OCI-LY3 (cell line): ENCODE measurements around the gene RASGRF2.

ENCODE experiments used
- CTCF ChIP-seq: fragments of 200-600, 300-600 bp; sonication (generic); IDR thresholded peaks from 2 replicates; pipeline ENCODE4 v1.5.1; 2014; ENCODE audit warnings: antibody characterized with exemption, low read length, low read depth
- EZH2phosphoT487 ChIP-seq: fragments of 200-600 bp; shearing (Covaris generic); IDR thresholded peaks from 2 replicates; pipeline ENCODE4 v1.6.1; 2018; ENCODE audit warnings: antibody characterized with exemption, mixed run types, low read depth

- TF ChIP-seq CTCF (no peak), EZH2phosphoT487 (no peak)
These were observed 216.9 kb downstream of the RASGRF2 start for GRCh38 chr5:81177061-81177460.
